K562 (cell line): ENCODE data around the gene ALDH16A1. TPM values are rescaled to one million over a fixed set of nuclear protein-coding genes. Genes with fewer than 3 reads are reported as not detected.

ENCODE experiments used
- BRCA1 ChIP-seq, 2 experiments: fragments of 450-650 bp in 1 of 2; sonication (generic) in 1 of 2; formaldehyde crosslinking in 1 of 2; IDR thresholded peaks; 2 replicates each; pipeline versions ENCODE4 v1.5.0 to v1.6.1; 2017 to 2020; ENCODE audit warnings: mild to moderate bottlenecking in 1 of 2, missing genetic modification reagents in 1 of 2
- CBX8 ChIP-seq: fragments of 200-600 bp; sonication (generic); IDR thresholded peaks from 2 replicates; pipeline ENCODE4 v1.6.1; 2012; ENCODE audit warnings: borderline replicate concordance, mixed run types, low read depth, mild to moderate bottlenecking, moderate library complexity, mixed read lengths, low read length, control low read depth, inconsistent platforms; ENCODE audit not compliant: poor library complexity, severe bottlenecking; ENCODE audit errors: extremely low read depth
- GATAD2B ChIP-seq: fragments of 450-650 bp; IDR thresholded peaks from 2 replicates; pipeline ENCODE4 v1.6.1; 2017; ENCODE audit warnings: mild to moderate bottlenecking, borderline replicate concordance
- HCFC1 ChIP-seq: IDR thresholded peaks from 2 replicates; pipeline ENCODE4 v1.6.1; 2012; ENCODE audit warnings: low read depth, low read length, improper control_type of control experiment
- NFE2 ChIP-seq: IDR thresholded peaks from 2 replicates; pipeline ENCODE4 v1.6.1; 2014; ENCODE audit warnings: antibody characterized with exemption, low read depth
- NR2C2 ChIP-seq, 2 experiments: fragments of 200-800 bp in 1 of 2; sonication (Bioruptor generic) in 1 of 2; sonication (generic) in 1 of 2; formaldehyde crosslinking in 1 of 2; IDR thresholded peaks; 2 replicates each; pipeline versions ENCODE4 v1.6.1 to v1.8.0; 2016 to 2022; ENCODE audit warnings: mild to moderate bottlenecking in 1 of 2, missing compliant biosample characterization in 1 of 2, missing genetic modification characterization in 1 of 2, missing genetic modification reagents in 1 of 2
- RBM14 ChIP-seq: fragments of 200-400 bp; formaldehyde crosslinking; IDR thresholded peaks from 2 replicates; pipeline ENCODE4 v1.6.1; 2018; ENCODE audit warnings: low read depth, mild to moderate bottlenecking, low read length, moderate library complexity, borderline replicate concordance; ENCODE audit not compliant: insufficient read depth
- SP2 ChIP-seq: IDR thresholded peaks from 2 replicates; pipeline ENCODE4 v1.6.1; 2011; ENCODE audit warnings: mild to moderate bottlenecking, low read depth, low read length, moderate library complexity; ENCODE audit not compliant: poor library complexity, severe bottlenecking; ENCODE audit errors: extremely low read depth
- TCFL5 ChIP-seq: fragments of 250-450 bp; sonication (Bioruptor Pico); conservative IDR thresholded peaks from 2 replicates; pipeline ENCODE4 v1.6.1; 2021; ENCODE audit warnings: mild to moderate bottlenecking, moderate library complexity, matching md5 sums
- ZNF12 ChIP-seq: sonication (generic); formaldehyde crosslinking; IDR thresholded peaks from 2 replicates; pipeline ENCODE4 v1.4.0; 2020; ENCODE audit warnings: mild to moderate bottlenecking, missing genetic modification reagents
- ZNF561 ChIP-seq: fragments of 450-650 bp; formaldehyde crosslinking; conservative IDR thresholded peaks from 2 replicates; pipeline ENCODE4 v1.4.0; 2020; ENCODE audit warnings: mild to moderate bottlenecking, moderate library complexity
- ZNF668 ChIP-seq: fragments of 250-450 bp; sonication (Bioruptor Pico); IDR thresholded peaks from 2 replicates; pipeline ENCODE4 v1.8.0; 2022; ENCODE audit warnings: mild to moderate bottlenecking, inconsistent platforms
- polyA plus RNA-seq, 8 experiments: library from polyadenylated mRNA; depleted of rRNA in 4 of 8; stranded (reverse) in 5 of 8; unstranded in 3 of 8; fragments of >200 nt; fragmentation: Nextera tagmentation in 2 of 8; fragmentation: Illumina TruSeq in 1 of 8; extraction: Ambion mirVana in 2 of 8; extraction: Trizol in 1 of 8; gene quantifications; 2 replicates each; pipeline versions ENCODE4 v1.2.1 to v1.2.3, GENCODE V29; 2011 to 2014; ENCODE audit warnings: inconsistent platforms in 1 of 8, missing spikeins in 1 of 8
- total RNA-seq, 7 experiments: library from RNA; depleted of rRNA in 6 of 7; stranded (reverse); fragments of >200 nt in 6 of 7; fragmentation: Illumina TruSeq in 2 of 7; extraction: Trizol in 2 of 7; gene quantifications; 2 replicates each; pipeline versions ENCODE4 v1.2.1 to v1.2.3, GENCODE V29; 2011 to 2021; ENCODE audit warnings: low replicate concordance in 1 of 7
- TF ChIP-seq, protein P1 (sequence below), 2 experiments: fragments of 450-650 bp in 1 of 2; sonication (generic) in 1 of 2; formaldehyde crosslinking in 1 of 2; IDR thresholded peaks in 1 of 2; conservative IDR thresholded peaks in 1 of 2; 2 replicates each; pipeline versions ENCODE4 v1.6.1 to v1.8.1; 2016 to 2023; ENCODE audit warnings: mild to moderate bottlenecking in 2 of 2, moderate library complexity in 2 of 2, inconsistent platforms in 1 of 2, missing genetic modification reagents in 1 of 2
- TF ChIP-seq, protein P2 (sequence below): fragments of 450-650 bp; IDR thresholded peaks from 2 replicates; pipeline ENCODE4 v1.6.1; 2016; ENCODE audit warnings: antibody characterized with exemption
- TF ChIP-seq, protein P3 (sequence below): fragments of 250-450 bp; sonication (Bioruptor Pico); IDR thresholded peaks from 2 replicates; pipeline ENCODE4 v1.5.0; 2021
- TF ChIP-seq, protein P4 (sequence below): fragments of 200-400 bp; formaldehyde crosslinking; IDR thresholded peaks from 2 replicates; pipeline ENCODE4 v1.6.1; 2017; ENCODE audit warnings: mild to moderate bottlenecking, low read depth, low read length, moderate library complexity
- TF ChIP-seq, protein P5 (sequence below): fragments of 250-450 bp; sonication (Bioruptor Pico); IDR thresholded peaks from 2 replicates; pipeline ENCODE4 v1.5.0; 2020; ENCODE audit warnings: mild to moderate bottlenecking

Gene ALDH16A1
- total and polyA plus RNA-seq, 9 of the 15 experiments (the other 6 are each of a cell fraction or from before 2014, with no cell fraction given), result 2.2 to 52.2 (median 7.6) TPM

- TF ChIP-seq ZNF12 (CRISPR knock-in tag), result no peak
- TF ChIP-seq CBX8, result no peak
- TF ChIP-seq NFE2, result no peak
- TF ChIP-seq TCFL5 (CRISPR knock-in tag), result no peak
- TF ChIP-seq GATAD2B, result no peak
- no peak for TF ChIP-seq HCFC1
- no peak for TF ChIP-seq NR2C2 (CRISPR knock-in tag; IDR thresholded peaks at IDR 0.05)
- TF ChIP-seq NR2C2 (tag; IDR thresholded peaks at IDR 0.05), result no peak
- TF ChIP-seq, protein P1, sequence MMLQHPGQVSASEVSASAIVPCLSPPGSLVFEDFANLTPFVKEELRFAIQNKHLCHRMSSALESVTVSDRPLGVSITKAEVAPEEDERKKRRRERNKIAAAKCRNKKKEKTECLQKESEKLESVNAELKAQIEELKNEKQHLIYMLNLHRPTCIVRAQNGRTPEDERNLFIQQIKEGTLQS (IDR thresholded peaks at IDR 0.05), result no peak
- TF ChIP-seq, protein P1 (CRISPR knock-in tag; conservative IDR thresholded peaks at IDR 0.05), result no peak
- TF ChIP-seq ZNF561 (CRISPR knock-in tag), result no peak
- TF ChIP-seq, protein P2, sequence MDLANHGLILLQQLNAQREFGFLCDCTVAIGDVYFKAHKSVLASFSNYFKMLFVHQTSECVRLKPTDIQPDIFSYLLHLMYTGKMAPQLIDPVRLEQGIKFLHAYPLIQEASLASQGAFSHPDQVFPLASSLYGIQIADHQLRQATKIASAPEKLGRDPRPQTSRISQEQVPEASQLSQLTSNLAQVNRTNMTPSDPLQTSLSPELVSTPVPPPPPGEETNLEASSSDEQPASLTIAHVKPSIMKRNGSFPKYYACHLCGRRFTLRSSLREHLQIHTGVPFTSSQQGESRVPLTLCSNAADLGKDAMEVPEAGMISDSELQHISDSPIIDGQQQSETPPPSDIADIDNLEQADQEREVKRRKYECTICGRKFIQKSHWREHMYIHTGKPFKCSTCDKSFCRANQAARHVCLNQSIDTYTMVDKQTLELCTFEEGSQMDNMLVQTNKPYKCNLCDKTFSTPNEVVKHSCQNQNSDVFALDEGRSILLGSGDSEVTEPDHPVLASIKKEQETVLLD, result no peak
- no peak for TF ChIP-seq RBM14
- TF ChIP-seq SP2, result no peak
- TF ChIP-seq, protein P3, sequence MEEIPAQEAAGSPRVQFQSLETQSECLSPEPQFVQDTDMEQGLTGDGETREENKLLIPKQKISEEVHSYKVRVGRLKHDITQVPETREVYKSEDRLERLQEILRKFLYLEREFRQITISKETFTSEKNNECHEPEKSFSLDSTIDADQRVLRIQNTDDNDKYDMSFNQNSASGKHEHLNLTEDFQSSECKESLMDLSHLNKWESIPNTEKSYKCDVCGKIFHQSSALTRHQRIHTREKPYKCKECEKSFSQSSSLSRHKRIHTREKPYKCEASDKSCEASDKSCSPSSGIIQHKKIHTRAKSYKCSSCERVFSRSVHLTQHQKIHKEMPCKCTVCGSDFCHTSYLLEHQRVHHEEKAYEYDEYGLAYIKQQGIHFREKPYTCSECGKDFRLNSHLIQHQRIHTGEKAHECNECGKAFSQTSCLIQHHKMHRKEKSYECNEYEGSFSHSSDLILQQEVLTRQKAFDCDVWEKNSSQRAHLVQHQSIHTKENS (CRISPR knock-in tag), result no peak
- no peak for TF ChIP-seq BRCA1 (IDR thresholded peaks at IDR 0.05)
- TF ChIP-seq BRCA1 (CRISPR knock-in tag; IDR thresholded peaks at IDR 0.05), result no peak
- TF ChIP-seq ZNF668 (CRISPR knock-in tag), result no peak
- TF ChIP-seq, protein P4, sequence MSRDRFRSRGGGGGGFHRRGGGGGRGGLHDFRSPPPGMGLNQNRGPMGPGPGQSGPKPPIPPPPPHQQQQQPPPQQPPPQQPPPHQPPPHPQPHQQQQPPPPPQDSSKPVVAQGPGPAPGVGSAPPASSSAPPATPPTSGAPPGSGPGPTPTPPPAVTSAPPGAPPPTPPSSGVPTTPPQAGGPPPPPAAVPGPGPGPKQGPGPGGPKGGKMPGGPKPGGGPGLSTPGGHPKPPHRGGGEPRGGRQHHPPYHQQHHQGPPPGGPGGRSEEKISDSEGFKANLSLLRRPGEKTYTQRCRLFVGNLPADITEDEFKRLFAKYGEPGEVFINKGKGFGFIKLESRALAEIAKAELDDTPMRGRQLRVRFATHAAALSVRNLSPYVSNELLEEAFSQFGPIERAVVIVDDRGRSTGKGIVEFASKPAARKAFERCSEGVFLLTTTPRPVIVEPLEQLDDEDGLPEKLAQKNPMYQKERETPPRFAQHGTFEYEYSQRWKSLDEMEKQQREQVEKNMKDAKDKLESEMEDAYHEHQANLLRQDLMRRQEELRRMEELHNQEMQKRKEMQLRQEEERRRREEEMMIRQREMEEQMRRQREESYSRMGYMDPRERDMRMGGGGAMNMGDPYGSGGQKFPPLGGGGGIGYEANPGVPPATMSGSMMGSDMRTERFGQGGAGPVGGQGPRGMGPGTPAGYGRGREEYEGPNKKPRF, result no peak
- TF ChIP-seq, protein P5, sequence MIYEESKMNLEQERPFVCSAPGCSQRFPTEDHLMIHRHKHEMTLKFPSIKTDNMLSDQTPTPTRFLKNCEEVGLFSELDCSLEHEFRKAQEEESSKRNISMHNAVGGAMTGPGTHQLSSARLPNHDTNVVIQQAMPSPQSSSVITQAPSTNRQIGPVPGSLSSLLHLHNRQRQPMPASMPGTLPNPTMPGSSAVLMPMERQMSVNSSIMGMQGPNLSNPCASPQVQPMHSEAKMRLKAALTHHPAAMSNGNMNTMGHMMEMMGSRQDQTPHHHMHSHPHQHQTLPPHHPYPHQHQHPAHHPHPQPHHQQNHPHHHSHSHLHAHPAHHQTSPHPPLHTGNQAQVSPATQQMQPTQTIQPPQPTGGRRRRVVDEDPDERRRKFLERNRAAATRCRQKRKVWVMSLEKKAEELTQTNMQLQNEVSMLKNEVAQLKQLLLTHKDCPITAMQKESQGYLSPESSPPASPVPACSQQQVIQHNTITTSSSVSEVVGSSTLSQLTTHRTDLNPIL (CRISPR knock-in tag), result no peak
These were observed 43.6 kb downstream of the ALDH16A1 start (continued) for GRCh38 chr19:49496574-49497008.
